Measurements from ENCODE around the gene SOX21. TPM values are rescaled to one million over a fixed set of nuclear protein-coding genes. Genes with fewer than 3 reads are reported as not detected.
A peak's percentile ranks its signal among the peaks of the same experiment; 100 is the strongest.

SOX21 gene
- total and polyA plus RNA-seq, 2 donors (not counting 1 experiment from before 2014, with no cell fraction given) = not detected

GRCh38 chr13:94662274-94662945 is 49.9 kb downstream of the SOX21 start:
- Mint-ChIP-seq H3K27ac (no peak overlapping the region), H3K9me3 (ENCODE audit: insufficient read depth) (no peaks in the 10 kb centered on the region), H3K27me3 (peaks cover 50% of the 10 kb centered on the region), H3K4me3 (no peak overlapping the region), H3K4me1 (no peaks in the 10 kb centered on the region)
- Histone ChIP-seq H3K4me3 (ENCODE audit: control extremely low read depth in 1 of 5, extremely low read depth in 1 of 5, insufficient read depth in 1 of 5, low read depth in 2 of 5, low read length in 4 of 5) (no peak overlapping the region), H3K4me1 (ENCODE audit: control insufficient read depth in 2 of 2, insufficient read depth in 2 of 2, low read length in 2 of 2) (no peaks in the 10 kb centered on the region), H3K36me3 (replicated peaks in 1 of 2; ENCODE audit: control extremely low read depth in 1 of 2, control insufficient read depth in 1 of 2, extremely low read depth in 1 of 2, insufficient read depth in 2 of 2, low read length in 1 of 2) (no peaks in the 10 kb centered on the region), H3K79me2 (ENCODE audit: control insufficient read depth, insufficient read depth, low read length) (no peaks in the 10 kb centered on the region), H3K4me2 (replicated peaks; ENCODE audit: low read depth, low read length, poor library complexity, severe bottlenecking) (no peak overlapping the region), H3K9ac (ENCODE audit: low read length) (no peak overlapping the region), H3K27me3 (replicated peaks in 1 of 4; ENCODE audit: control extremely low read depth in 1 of 4, control insufficient read depth in 3 of 4, insufficient read depth in 4 of 4, low read length in 3 of 4) (no peaks in the 10 kb centered on the region), H3K27ac (ENCODE audit: low read length in 2 of 2) (no peak overlapping the region), H2AFZ (ENCODE audit: insufficient read depth, low read depth, low read length, poor library complexity, severe bottlenecking) (peak overlapping the region; percentile 27), H4K20me1 (ENCODE audit: control insufficient read depth, insufficient read depth, low read length, poor library complexity, severe bottlenecking) (no peaks in the 10 kb centered on the region), H3K9me3 (ENCODE audit: control extremely low read depth in 1 of 3, control insufficient read depth in 2 of 3, insufficient read depth in 1 of 3, low read length in 2 of 3) (no peaks in the 10 kb centered on the region)
- TF ChIP-seq CTCF (IDR thresholded peaks at IDR 0.05) (no peak), EZH2 (IDR thresholded peaks at IDR 0.05; ENCODE audit: borderline replicate concordance, insufficient read depth, low read depth, low read length, poor library complexity, severe bottlenecking) (no peak)
- DNase-seq = no peak
- intact Hi-C loops (cut with micrococcal nuclease) = no loop called here
- no peak for ATAC-seq (ENCODE audit: low read depth)
- WGBS (ENCODE audit: insufficient coverage) = 15% methylated on average over 3 of the region's 12 CpGs
- CTCF ChIA-PET = no interaction called here
- POLR2A ChIA-PET = no interaction called here

GRCh38 chr13:94661406-94661805 is 50.9 kb downstream of the SOX21 start:
- Mint-ChIP-seq H3K27me3 (peaks cover 48% of the 10 kb centered on the region), H3K4me1 (no peaks in the 10 kb centered on the region), H3K9me3 (ENCODE audit: insufficient read depth) (no peaks in the 10 kb centered on the region), H3K4me3 (no peak overlapping the region), H3K27ac (no peak overlapping the region)
- no peaks in the 10 kb centered on the region for H4K20me1 ChIP-seq (ENCODE audit: control insufficient read depth, insufficient read depth, low read length, poor library complexity, severe bottlenecking)
- H3K27ac ChIP-seq (ENCODE audit: low read length in 2 of 2) = no peak overlapping the region
- no peaks in the 10 kb centered on the region for H3K79me2 ChIP-seq (ENCODE audit: control insufficient read depth, insufficient read depth, low read length)
- H3K27me3 ChIP-seq (replicated peaks in 1 of 4; ENCODE audit: control extremely low read depth in 1 of 4, control insufficient read depth in 3 of 4, insufficient read depth in 4 of 4, low read length in 3 of 4) = no peaks in the 10 kb centered on the region
- H3K36me3 ChIP-seq (replicated peaks in 1 of 2; ENCODE audit: control extremely low read depth in 1 of 2, control insufficient read depth in 1 of 2, extremely low read depth in 1 of 2, insufficient read depth in 2 of 2, low read length in 1 of 2) = no peaks in the 10 kb centered on the region
- ATAC-seq (ENCODE audit: low read depth) = no peak
- ChIA-PET POLR2A (no interaction called here), CTCF (no interaction called here)
- no peaks in the 10 kb centered on the region for H3K9me3 ChIP-seq (ENCODE audit: control extremely low read depth in 1 of 3, control insufficient read depth in 2 of 3, insufficient read depth in 1 of 3, low read length in 2 of 3)
- no peak overlapping the region for H3K9ac ChIP-seq (ENCODE audit: low read length)
- 80% methylated on average over 2 of the region's 5 CpGs for WGBS (ENCODE audit: insufficient coverage)
- no peak overlapping the region for H2AFZ ChIP-seq (ENCODE audit: insufficient read depth, low read depth, low read length, poor library complexity, severe bottlenecking)
- no peak overlapping the region for H3K4me3 ChIP-seq (ENCODE audit: control extremely low read depth in 1 of 5, extremely low read depth in 1 of 5, insufficient read depth in 1 of 5, low read depth in 2 of 5, low read length in 4 of 5)
- intact Hi-C loops (cut with micrococcal nuclease) = no loop called here
- H3K4me1 ChIP-seq (ENCODE audit: control insufficient read depth in 2 of 2, insufficient read depth in 2 of 2, low read length in 2 of 2) = no peaks in the 10 kb centered on the region
- DNase-seq = no peak
- H3K4me2 ChIP-seq (replicated peaks; ENCODE audit: low read depth, low read length, poor library complexity, severe bottlenecking) = no peak overlapping the region
- TF ChIP-seq CTCF (IDR thresholded peaks at IDR 0.05) = no peak
- TF ChIP-seq EZH2 (IDR thresholded peaks at IDR 0.05; ENCODE audit: borderline replicate concordance, insufficient read depth, low read depth, low read length, poor library complexity, severe bottlenecking) = no peak
